ENCODE results near the gene XIRP1. TPM values are rescaled to one million over a fixed set of nuclear protein-coding genes. Genes with fewer than 3 reads are reported as not detected.
A peak's percentile ranks its signal among the peaks of the same experiment; 100 is the strongest.

Gene XIRP1
- total RNA-seq, 1 donor, result 0.09 TPM

- no peak for DNase-seq (ENCODE audit: low read depth)
- no peak for TF ChIP-seq CTCF (IDR thresholded peaks at IDR 0.05; ENCODE audit: insufficient read depth, low read length)
- no peak overlapping the region for H3K4me3 ChIP-seq (ENCODE audit: low read depth, low read length)
These were observed 10.7 kb downstream of the XIRP1 start for GRCh38 chr3:39181408-39182335.

- TF ChIP-seq CTCF (IDR thresholded peaks at IDR 0.05; ENCODE audit: insufficient read depth, low read length), result peak; percentile 42
- peak overlapping the region; percentile 54 for H3K4me3 ChIP-seq (ENCODE audit: low read depth, low read length)
- DNase-seq (ENCODE audit: low read depth), result peak; percentile 71
These were observed 11.6 kb downstream of the XIRP1 start for GRCh38 chr3:39180546-39181346.

- H3K4me3 ChIP-seq (ENCODE audit: low read depth, low read length), result peak overlapping the region; percentile 54
- TF ChIP-seq CTCF (IDR thresholded peaks at IDR 0.05; ENCODE audit: insufficient read depth, low read length), result no peak
- no peak for DNase-seq (ENCODE audit: low read depth)
These were observed 12.2 kb downstream of the XIRP1 start for GRCh38 chr3:39180183-39180545.

GRCh38 chr3:39178553-39178952 lies 13.8 kb downstream of the XIRP1 start:
- peak; percentile 25 for DNase-seq (ENCODE audit: low read depth)
- no peak overlapping the region for H3K4me3 ChIP-seq (ENCODE audit: low read depth, low read length)
- TF ChIP-seq CTCF (IDR thresholded peaks at IDR 0.05; ENCODE audit: insufficient read depth, low read length), result no peak

- peak; percentile 97 for DNase-seq (ENCODE audit: low read depth)
- H3K4me3 ChIP-seq (ENCODE audit: low read depth, low read length), result peak overlapping the region; percentile 63
- no peak for TF ChIP-seq CTCF (IDR thresholded peaks at IDR 0.05; ENCODE audit: insufficient read depth, low read length)
These were observed 14.6 kb downstream of the XIRP1 start for GRCh38 chr3:39177708-39178332.

- TF ChIP-seq CTCF (IDR thresholded peaks at IDR 0.05; ENCODE audit: insufficient read depth, low read length), result no peak
- no peak for DNase-seq (ENCODE audit: low read depth)
- no peak overlapping the region for H3K4me3 ChIP-seq (ENCODE audit: low read depth, low read length)
These were observed 16.2 kb downstream of the XIRP1 start for GRCh38 chr3:39176025-39176714.
